Transverse colon (tissue), 3 donors: ENCODE measurements around the gene HSD17B8.

Source experiments
- CTCF ChIP-seq, 5 experiments: fragments of 200-600 bp in 3 of 5; fragments of 450-650 bp in 2 of 5; sonication (generic) in 3 of 5; IDR thresholded peaks; 1 replicate in 2 of 5; 2 replicates in 3 of 5; pipeline ENCODE4 v1.5.1; 2016 to 2017; ENCODE audit warnings: antibody characterized with exemption in 5 of 5, inconsistent platforms in 3 of 5, mild to moderate bottlenecking in 2 of 5, moderate library complexity in 1 of 5
- POLR2A ChIP-seq: fragments of 450-650 bp; IDR thresholded peaks from one replicate; pipeline ENCODE4 v1.6.1; 2016; ENCODE audit warnings: antibody characterized with exemption, mild to moderate bottlenecking, moderate library complexity

GRCh38 chr6:33189164-33189563 is 15.3 kb upstream of the HSD17B8 start:
- TF ChIP-seq CTCF (IDR thresholded peaks at IDR 0.05), result no peak
- no peak for TF ChIP-seq POLR2A
